GM21515 (cell line): ENCODE data around the gene ZNF664.

ENCODE experiments used
- ATAC-seq: cut with Tn5 transposase; IDR thresholded peaks from one replicate; pipeline ENCODE4 v1.9.1; 2021; ENCODE audit not compliant: unreplicated experiment

Gene ZNF664

DNA sequence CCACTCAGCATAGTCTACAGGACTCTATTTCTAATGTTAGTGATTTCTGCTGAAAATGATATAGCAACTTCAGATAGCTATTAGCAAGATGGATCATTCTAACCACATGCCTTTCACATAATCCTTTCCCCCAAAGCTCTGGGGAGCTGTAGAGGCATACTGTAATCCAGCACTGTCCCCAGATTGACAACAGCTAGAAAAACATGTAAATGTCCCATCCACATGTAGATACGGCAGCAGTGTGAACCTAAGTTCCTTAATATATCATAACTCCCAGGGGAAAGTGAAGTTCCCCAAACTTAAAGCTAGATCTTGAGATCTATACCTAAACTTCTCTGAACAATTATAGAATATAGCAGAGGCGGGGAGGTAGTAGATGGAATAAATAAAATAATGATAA is 14.0 kb downstream of the ZNF664 start:
- no peak for ATAC-seq

DNA sequence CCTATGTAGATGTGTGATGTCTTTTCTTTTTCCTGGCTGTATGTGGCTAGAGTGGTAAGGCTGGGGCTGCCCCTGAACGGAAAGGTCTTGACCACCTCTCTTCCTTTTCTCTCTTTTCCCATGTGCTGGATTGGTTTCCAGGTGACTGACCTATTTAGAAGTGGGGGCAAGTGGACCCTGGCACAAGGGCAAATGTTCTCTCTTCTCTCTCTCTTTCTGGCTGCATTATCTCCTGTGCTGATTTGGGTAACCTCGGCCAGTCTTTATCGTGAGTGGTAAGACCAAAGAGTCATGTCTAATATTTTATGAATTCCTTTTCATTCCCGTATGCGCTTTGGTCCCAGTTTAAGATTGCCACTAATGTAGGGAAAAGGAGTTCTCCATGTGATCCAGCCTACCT is 16.2 kb downstream of the ZNF664 start:
- ATAC-seq, result no peak

DNA sequence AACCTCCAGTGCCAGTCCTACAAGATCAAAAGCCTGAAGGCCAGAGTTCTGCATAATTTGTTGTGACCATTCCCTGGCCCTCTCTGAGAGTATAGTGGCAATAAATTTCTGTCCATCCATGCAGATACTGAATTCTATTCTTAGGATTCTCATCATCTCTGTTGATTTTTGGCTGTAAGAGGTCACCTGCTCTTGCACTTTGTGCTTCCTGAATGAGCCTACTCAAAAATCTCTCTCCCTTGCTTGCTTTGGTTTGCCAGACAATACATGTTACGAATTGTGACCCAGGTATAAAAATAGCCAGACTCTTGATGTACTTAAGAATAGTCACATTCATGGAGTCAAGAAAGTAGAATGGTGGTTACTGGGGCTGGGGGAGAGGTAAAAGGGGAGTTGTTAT is 16.7 kb downstream of the ZNF664 start:
- ATAC-seq, result no peak

DNA sequence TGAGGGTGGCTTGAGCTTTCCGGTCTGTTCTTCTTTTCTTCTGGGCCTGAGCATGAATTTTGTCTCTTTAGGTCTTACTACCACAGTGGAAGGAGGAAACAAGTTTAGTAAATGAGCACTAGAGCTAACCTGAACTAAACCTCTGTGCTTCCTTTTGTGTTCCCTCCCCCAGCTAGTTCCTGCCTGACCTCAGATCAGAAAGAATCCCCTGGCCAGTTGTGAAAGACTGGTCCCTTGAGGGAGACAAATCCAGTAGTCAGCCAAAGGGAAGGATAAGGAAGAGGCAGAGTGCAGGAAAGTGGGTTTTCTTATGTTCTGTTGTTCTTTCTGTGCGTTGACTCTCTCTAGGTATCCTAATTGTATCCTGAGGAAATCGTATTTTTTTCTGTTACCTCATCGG is 17.5 kb downstream of the ZNF664 start:
- ATAC-seq, result no peak

DNA sequence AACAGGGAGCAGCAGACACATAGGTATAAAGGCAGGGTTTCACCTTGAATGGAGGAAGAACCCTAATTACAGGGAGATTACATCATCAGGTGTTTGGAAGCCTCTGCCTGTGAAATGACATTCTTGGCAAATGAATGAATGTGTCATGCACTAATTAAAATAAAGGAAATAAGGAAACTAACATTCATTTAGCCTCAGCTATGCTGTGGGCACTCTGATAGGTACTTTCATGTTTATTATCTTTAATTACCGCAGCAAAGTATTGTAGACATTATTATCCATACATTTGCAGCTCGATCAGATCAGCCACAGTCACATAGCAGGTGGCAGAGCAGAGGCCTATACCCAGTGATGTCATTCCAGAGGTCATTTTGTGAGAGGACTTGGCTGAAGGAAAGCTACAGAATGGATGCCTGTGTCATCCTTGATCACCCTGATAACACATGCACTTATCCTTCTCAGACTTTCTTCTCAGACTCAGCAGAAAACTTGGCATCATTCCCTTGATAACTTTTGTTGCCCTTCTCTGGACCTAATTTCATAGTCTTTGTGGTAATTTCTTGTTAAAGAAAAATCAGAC is 18.4 kb downstream of the ZNF664 start:
- no peak for ATAC-seq

DNA sequence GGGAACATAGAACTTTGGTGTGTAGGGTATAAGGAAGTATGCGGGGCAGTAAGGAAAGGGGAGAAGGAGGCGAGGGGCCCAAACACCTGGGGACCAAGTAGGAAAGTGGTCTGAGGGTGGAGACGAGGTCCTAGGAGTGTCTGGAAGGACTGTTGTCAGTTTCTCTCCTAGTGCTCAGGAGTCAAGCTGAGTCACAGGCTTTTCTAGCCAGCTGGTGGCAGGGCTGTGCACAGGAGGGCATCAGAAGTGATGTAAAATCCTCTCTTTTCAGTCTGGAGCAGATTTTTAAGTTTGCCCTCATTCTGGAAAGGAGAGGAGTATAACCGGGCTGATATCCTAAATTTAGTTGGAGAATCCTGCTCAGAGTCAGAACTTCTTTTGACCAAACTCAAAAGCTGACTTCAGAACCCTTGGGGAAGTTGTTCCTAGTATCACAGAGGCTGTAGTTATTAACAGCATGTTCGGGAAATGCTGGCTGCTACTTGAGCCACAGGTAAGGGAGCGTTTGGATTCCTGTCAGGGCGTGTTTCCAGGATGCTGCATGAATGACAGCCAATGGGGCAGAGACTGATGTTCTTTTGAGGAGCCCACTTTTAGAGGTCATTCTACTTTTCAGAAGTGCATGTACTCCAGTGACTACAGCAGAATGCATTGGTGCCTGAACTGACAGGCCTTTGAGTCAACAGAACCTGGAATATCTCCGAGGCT is 19.3 kb downstream of the ZNF664 start:
- no peak for ATAC-seq

DNA sequence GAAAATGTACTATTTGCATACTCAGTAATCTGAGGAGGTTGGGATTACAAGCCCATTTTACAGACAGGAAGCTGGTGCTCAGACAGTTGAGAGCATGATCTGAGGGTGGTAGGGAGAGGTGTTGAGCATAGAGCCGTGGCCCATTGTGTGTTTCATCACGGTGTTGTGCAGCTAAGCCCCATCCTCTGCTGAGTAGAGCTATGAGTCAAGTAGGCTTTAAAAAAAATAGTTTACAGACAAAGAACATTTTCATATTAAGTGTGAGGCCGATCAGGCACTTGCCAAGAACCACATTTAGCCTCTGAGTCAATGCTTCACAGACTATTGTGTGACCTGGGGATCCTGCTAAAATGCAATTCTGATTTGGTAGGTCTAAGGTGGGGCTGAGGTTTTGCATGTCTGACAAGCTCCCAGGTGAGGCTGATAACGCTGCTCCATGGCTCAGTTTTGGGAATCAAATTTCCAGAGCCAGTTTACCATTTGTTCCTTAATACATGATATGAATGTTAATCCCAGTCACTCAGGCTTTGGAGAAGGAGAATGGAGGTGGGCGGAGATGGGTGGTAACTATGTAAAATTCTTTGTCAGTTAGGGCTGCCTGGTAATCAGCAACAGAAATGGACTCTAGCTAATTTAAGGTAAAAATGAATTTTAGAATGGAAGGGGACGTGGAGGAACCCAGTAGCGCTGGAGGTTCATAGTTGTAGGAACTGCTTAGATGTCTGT is 22.2 kb downstream of the ZNF664 start:
- ATAC-seq, result no peak

DNA sequence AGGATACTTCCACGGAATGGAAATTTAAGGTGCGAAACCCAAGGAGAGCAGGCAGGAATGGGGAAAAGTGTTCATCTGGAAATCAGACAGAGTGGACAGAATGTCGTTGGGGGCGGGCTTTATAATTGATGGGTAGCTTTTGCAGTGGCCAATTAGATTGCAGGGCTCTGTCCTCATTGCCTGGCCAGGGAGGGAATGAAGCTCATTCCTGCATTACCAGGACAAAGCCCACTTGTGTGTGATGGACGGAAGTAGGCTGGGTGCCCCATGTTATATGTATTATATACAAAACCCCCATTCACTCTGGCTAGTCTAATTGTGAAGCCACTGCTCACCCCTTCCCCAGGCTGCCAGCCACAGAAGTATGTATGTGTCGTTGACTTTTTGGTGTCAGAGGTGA is 23.6 kb downstream of the ZNF664 start:
- no peak for ATAC-seq

DNA sequence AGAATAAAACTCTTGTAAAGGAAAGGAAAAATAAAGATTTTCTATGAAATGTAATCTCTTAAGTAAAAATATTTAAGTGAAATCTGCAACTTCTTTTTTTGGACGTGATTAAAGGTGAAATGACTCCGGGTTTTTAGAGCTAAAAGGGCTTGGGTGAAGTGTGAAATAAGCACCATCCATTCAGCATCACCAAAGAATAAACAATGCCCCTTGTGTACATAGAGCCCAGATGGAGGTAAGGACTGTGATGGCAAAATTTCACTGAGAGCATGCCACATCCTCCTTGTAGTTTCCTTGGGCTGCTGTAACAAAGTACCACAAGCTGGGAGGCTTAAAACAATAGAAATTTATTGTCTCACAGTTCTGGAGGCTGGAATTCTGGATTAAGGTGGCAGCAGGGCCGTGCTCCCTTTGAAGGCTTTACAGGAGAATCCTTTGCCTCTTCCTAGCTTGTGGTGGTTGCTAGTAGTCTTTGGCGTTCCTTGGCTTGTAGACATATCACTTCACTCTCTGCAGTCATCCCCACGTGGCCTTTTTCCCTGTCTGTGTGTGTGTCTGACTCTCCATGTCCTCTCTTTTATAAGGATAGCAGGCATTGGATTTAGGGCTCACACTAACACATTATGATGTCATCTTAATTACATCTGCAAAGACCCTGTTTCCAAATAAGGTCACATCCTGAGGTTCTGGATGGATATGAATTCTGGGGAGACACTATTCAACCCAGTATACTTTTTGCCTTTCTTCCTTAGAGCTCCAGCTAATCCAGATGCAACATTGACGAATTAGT is 24.2 kb downstream of the ZNF664 start:
- no peak for ATAC-seq

DNA sequence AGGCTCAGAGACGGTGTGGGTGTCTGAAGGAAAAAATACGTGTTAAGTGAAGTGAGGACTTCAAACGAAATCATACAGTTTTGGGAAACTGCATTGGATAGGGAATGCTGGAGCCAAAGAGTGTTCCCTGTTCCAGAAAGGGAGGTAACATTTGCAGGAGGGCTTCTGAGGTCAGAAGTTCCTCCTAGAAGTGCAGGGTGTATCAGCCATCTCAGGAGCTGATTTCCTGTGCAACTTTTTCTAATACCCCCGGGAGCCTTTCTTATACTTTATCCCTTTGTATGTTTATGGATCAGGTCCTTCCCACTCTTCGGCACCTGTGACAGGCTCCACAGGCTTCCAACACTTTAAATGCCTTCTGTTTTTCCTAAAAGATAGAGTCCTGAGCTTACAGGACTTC is 24.9 kb downstream of the ZNF664 start:
- ATAC-seq, result no peak

DNA sequence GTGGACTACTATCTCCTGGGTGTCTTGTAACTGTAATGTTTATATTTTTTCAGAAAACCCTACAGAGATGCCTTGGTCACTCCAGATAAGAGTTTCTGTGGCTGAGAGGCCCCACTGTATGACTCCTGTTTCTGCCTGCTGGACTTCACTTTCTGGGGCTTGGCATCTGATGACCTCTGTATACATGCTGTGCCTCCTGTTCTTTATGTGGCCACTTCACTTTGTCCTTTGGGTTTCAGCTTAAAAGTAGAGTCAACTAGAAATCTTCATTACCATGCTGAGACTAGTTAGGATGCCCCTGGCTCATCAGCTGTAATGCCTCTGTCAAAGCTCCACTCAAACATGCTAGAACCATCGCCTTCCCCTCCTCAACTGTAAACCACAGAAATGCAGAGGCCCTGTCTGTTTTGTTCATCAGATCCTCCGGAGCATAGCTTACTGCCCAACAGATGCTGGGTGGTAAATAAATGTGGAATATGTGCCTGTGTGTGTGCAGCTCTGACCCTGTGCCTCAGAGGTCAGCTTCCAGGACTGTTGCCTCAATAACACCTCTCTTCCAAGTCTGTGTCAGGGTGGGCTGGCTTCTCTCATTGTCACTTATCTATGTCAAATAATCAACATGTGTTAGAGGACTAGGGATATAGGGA is 25.5 kb downstream of the ZNF664 start:
- ATAC-seq, result no peak

DNA sequence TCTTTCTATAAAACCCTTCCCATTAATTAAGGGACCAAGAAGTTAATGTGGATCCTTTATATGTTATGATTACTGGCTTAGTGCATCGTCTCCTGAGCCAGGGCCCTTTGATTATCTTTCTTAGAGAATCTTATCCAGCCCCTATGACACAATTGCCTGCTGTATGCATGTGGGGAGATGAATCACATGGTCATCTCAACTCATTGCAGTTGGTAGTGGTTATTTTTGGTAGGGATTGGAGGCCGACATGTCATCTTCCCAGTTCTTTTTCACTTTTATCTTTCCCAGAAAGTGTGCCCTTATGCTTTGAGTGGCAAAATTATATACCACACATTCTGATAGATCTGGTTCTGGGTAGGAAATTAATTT is 26.0 kb downstream of the ZNF664 start:
- no peak for ATAC-seq

DNA sequence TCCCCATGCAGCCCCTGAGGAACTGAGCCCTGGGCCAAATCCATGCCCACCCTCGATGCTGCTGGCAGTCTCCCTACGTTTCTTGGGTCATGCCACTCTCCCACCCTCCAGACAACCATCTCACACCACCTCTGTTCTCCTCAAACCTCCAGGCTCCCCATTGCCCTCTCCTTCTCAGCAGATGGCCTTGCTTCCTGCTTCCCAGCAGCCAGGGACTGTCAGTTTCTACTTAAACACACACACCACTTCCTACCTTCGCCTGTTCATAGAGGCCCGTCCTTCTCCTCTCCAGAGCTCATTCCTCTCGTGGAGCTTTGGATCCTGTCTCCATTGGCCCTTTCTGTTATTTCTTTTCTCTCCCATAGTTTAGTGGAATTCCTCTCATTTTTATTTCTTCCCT is 27.1 kb downstream of the ZNF664 start:
- no peak for ATAC-seq

DNA sequence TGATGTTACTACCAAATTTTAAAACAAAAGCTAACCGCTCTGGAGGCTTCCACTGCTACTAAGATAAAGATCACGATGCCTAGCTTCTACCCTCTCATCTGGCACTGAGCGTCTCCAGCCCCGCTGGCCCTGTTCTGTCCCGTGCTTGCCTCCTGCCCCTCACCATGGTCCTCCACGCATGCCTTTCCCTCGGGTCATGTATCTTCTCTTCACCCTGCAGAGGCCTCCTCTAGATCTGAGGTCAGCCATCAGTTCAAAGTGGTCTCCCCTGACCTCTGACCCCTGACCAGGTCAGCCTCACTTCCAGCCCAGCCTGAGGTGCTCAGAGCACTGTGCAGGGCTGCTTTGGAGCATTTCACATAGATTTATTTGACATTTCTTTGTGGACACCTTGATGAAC is 28.3 kb downstream of the ZNF664 start:
- no peak for ATAC-seq

DNA sequence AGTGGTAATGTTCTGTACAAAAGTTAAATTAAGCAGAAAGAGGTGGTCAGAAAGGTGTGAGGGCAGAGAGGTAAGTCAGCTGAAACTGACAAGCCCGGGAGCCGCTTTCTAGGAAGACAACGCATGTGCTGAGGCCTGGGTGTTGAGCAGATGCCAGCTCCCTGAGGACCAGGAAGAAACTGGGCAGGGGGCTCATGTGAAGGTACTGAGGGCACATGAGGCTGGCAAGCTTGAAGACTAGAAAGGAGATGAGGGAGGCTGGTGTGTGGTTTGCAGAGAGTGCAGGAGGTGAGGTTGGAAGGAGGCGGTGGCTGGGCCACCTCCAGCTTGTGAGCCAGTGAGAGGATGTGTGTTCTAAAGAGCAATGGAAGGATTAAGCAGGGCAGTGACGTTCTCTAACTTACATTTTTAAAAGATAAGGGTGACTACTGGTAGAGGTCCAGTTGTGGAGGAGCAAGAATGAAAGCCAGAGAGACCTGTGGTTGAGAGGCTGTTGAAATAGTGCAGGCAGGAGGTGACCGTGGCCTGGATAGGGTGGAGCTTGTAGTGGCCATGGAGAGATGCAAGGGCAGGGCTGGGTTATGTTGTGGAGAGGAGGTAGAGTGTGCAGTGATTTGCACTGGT is 29.1 kb downstream of the ZNF664 start:
- no peak for ATAC-seq

DNA sequence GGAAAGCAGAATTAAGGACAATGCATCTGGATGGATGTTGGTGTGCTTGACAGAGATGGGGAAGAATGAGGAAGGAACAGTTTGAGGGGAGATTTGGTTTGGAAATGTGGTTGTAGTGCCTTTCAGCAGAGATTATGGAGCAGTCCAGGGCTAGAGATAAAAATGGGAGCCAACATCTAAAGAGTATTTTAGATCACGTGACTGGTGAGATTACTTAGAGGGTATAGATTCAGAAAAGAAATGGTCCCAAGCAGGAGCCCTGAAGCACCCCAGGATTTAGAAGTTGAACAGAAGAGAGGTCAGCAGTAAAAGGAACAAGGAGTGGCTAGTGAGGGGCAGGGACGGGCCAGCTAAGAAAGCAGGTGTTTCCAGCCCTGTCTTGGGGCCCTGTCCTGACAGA is 29.6 kb downstream of the ZNF664 start:
- no peak for ATAC-seq

DNA sequence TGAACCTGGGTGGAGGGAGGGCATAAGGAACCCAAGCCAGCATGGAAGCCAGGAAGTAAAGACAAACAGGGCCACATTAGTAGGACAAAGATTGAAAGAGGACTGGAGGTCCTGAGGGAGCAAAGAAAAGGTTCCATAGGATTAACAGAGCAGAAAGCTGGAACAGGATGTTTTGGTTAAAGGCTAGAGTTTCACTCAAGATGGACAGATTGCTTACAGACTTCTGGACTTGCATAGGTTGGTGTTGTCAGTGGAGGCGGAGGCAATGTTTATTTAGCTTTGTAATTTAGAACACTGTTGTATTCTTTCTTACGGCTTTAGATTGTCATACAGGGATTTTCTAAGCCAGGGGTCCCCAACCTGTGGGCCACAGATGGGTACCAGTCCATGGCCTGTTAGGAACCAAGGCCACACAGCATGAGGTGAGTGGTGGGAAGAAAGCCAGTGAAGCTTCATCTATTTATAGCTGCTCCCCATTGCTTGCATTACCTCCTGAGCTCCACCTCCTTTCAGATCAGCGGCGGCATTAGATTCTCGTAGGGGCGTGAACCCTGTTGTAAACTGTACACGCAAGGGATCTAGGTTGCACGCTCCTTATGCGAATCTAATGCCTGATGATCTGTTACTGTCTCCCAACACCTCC is 31.3 kb downstream of the ZNF664 start:
- no peak for ATAC-seq

DNA sequence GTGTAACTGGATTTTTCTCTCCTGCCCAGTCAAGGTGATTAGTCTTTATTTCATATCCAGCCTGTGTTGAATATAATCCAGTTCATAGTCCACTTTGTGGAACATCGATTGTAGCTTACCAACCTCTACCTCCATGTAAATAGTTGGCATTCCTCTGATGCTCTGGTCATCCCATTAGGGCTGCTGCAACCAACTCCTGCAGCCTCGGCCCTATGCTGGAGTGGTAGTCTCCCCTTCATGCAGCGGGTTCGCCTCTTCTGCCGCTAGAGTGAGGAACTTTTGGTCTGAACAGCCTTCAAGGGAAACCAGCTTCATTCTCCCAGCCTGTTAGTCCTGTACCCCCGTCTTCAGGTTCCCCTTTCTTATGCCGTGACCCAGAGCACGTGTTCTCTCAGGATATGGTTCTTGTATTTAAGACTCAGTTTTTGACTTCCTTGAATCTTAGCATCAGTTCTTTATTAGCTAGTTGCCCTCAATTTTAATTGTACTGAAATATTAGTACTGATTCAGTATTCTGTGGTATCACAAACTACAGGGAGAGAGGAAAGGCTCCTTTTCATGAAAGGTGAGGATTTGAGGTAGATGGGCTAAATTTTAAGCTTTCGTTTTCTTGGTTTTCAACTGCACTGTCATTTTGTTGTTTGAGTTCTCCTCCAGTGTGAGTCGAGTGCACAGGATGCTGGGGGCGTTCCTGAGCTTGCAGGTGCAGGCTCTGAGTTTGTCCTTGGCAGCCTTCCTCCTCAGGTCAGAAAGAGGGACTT is 33.2 kb downstream of the ZNF664 start:
- peak; percentile 63 for ATAC-seq

DNA sequence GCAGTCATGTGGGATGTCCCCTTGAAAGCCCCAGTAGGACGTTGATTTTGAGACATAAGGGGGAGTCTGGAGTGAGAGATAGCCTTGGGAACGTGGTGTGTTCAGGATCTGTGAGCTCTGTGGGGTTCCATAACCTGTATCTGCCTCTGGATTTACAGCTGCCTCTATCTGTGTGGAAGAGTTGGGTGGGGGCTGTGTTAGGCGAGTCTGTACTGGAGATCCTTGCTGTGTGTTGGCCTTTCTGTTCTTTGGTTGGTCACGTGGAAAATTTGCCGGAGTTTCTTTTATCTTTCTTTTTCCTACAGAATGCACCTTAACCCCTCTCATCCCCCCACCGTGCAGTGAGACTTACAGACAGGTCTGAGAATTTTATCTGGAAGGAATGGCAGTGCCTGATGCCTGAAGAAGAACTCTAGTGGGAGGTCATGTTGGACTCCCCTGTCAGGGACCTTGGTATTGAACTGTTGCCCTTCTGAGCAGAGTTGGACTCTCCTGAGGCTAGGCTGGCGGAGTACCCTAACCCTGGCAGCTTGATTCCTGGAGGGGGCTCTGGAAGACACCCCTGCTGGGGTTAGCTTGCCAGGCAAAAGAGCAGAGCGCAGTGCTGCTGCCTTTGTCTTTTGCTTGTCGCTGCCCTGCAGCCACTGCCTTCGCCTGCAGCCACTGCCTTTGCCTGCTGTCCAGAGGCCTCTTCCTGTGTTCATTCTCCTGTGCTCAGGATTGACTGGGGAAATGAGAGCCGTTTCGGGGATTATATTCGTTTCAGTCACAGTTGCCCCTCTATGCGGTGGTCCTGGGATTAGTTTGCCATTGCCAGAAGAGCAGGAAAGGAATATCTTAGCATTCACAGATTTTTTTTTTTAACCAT is 34.1 kb downstream of the ZNF664 start:
- ATAC-seq, result no peak
